HepG2 (cell line): ENCODE measurements around the gene SMAD7. TPM values are rescaled to one million over a fixed set of nuclear protein-coding genes. Genes with fewer than 3 reads are reported as not detected.

Source experiments
- ATAC-seq: fragments of 200-7000 bp; cut with Tn5 transposase; 3 replicates; pipeline ENCODE4 v1.9.1; 2020; ENCODE audit warnings: mild to moderate bottlenecking, moderate library complexity
- BruUV-seq: library from RNA; stranded (reverse); fragments of 400-500 nt; replicated peaks from 2 replicates; lab custom pipeline; 2021; lab: Mats Ljungman, UMichigan
- CTCF ChIA-PET: fragments of 300-600 bp; formaldehyde crosslinking; extraction: SDS; loops from one replicate; lab custom pipeline; 2021; ENCODE audit warnings: low total read pairs, inconsistent platforms, low intra/inter-chr PET ratio; lab: Yijun Ruan, JAX
- POLR2A ChIA-PET: fragments of 350-600 bp; sonication (Branson Sonifier 250); formaldehyde crosslinking; loops from one replicate; lab custom pipeline; 2020; ENCODE audit warnings: antibody characterized with exemption, inconsistent platforms; lab: Yijun Ruan, JAX
- DNase-seq: peaks from one replicate; pipeline ENCODE4 v3.0.0-alpha.2; 2015; ENCODE audit warnings: low spot score
- FAIRE-seq: peaks from 3 replicates; lab custom pipeline; 2011; peaks lifted over from hg19 to GRCh38; lab: Jason Lieb, UNC
- H2AFZ ChIP-seq: one replicate; pipeline ENCODE4 v1.6.1; 2011; ENCODE audit warnings: low read length, inconsistent platforms
- H3K27ac ChIP-seq: fragments of 300-600 bp; 3 replicates; pipeline ENCODE4 v1.8.0; 2011; ENCODE audit warnings: mixed run types, mild to moderate bottlenecking, mixed read lengths, low read length, inconsistent platforms; ENCODE audit not compliant: insufficient read depth; ENCODE audit errors: extremely low read length
- H3K27me3 ChIP-seq, 2 experiments: fragments of 200-600 bp in 1 of 2; 2 replicates in 1 of 2; 3 replicates in 1 of 2; pipeline versions ENCODE4 v1.6.0 to v1.8.0; 2011; ENCODE audit warnings: low read length in 2 of 2, mild to moderate bottlenecking in 2 of 2, moderate library complexity in 2 of 2, inconsistent platforms in 1 of 2; ENCODE audit not compliant: insufficient read depth in 2 of 2, control insufficient read depth in 1 of 2
- H3K36me3 ChIP-seq, 2 experiments: fragments of 200-600 bp in 1 of 2; replicated peaks in 1 of 2; 2 replicates in 1 of 2; 3 replicates in 1 of 2; pipeline versions ENCODE4 v1.5.1 to v1.8.0; 2011; ENCODE audit warnings: low read length in 2 of 2, inconsistent platforms in 1 of 2; ENCODE audit not compliant: insufficient read depth in 2 of 2, control insufficient read depth in 1 of 2
- H3K4me1 ChIP-seq: 2 replicates; pipeline ENCODE4 v1.5.1; 2012; ENCODE audit warnings: low read length, inconsistent platforms; ENCODE audit not compliant: insufficient read depth
- H3K4me2 ChIP-seq: 2 replicates; pipeline ENCODE4 v1.6.0; 2011; ENCODE audit warnings: low read depth, low read length, inconsistent platforms
- H3K4me3 ChIP-seq, 3 experiments: fragments of 200-600 bp in 1 of 3; sonication (generic), shearing (Covaris generic) in 1 of 3; replicated peaks in 1 of 3; 2 replicates each; pipeline ENCODE4 v1.5.1; 2011 to 2016; ENCODE audit warnings: low read length in 3 of 3, inconsistent platforms in 2 of 3, low read depth in 2 of 3, mild to moderate bottlenecking in 2 of 3, control low read depth in 1 of 3, mixed read lengths in 1 of 3; ENCODE audit not compliant: insufficient read depth in 1 of 3
- H3K79me2 ChIP-seq: one replicate; pipeline ENCODE4 v1.6.1; 2011; ENCODE audit warnings: low read length, inconsistent platforms; ENCODE audit not compliant: insufficient read depth
- H3K9ac ChIP-seq: 2 replicates; pipeline ENCODE4 v1.6.0; 2011; ENCODE audit warnings: mild to moderate bottlenecking, low read depth, low read length, inconsistent platforms; ENCODE audit not compliant: insufficient read depth
- H3K9me3 ChIP-seq: 2 replicates; pipeline ENCODE4 v1.5.1; 2012; ENCODE audit warnings: mild to moderate bottlenecking, low read length
- H4K20me1 ChIP-seq: 2 replicates; pipeline ENCODE4 v1.6.0; 2011; ENCODE audit warnings: inconsistent platforms, mild to moderate bottlenecking, low read length, moderate library complexity; ENCODE audit not compliant: insufficient read depth
- ATF1 ChIP-seq: IDR thresholded peaks from 2 replicates; pipeline ENCODE4 v1.6.1; 2016; ENCODE audit warnings: mild to moderate bottlenecking, control low read depth
- DMAP1 ChIP-seq: IDR thresholded peaks from 2 replicates; pipeline ENCODE4 v1.6.1; 2016
- SMYD3 ChIP-seq: sonication (generic); formaldehyde crosslinking; IDR thresholded peaks from 2 replicates; pipeline ENCODE4 v1.8.1; 2023; ENCODE audit warnings: mild to moderate bottlenecking, missing genetic modification reagents
- SRSF9 ChIP-seq: fragments of 200-400 bp; formaldehyde crosslinking; IDR thresholded peaks from 2 replicates; pipeline ENCODE4 v1.6.1; 2018; ENCODE audit warnings: borderline replicate concordance, mild to moderate bottlenecking, low read depth, low read length; ENCODE audit not compliant: insufficient read depth, poor library complexity, severe bottlenecking
- TMF1 ChIP-seq: sonication (generic); formaldehyde crosslinking; IDR thresholded peaks from 2 replicates; pipeline ENCODE4 v1.8.1; 2022; ENCODE audit warnings: low read depth, missing genetic modification reagents
- WGBS: methylation state at CpG from one replicate; pipeline ENCODE4 v1.1.6; 2017; ENCODE audit warnings: low lambda C conversion rate; 5-methylcytosine and 5-hydroxymethylcytosine counted together
- in situ Hi-C: cut with HindIII; loops from 2 replicates; pipeline ENCODE4 v1.10.0; 2017; ENCODE audit warnings: low pct_unique_long_range_greater_than_20kb; ENCODE audit not compliant: extremely low pct_ligation_motif_present
- intact Hi-C: fragments of 100-400 bp; cut with micrococcal nuclease; formaldehyde crosslinking; loops from one replicate; pipeline ENCODE4 v1.10.0; 2022; ENCODE audit not compliant: unreplicated experiment
- polyA plus RNA-seq, 8 experiments: library from polyadenylated mRNA; depleted of rRNA in 3 of 8; stranded (reverse) in 7 of 8; unstranded in 1 of 8; fragments of >200 nt; fragmentation: Illumina TruSeq in 4 of 8; extraction: Trizol in 4 of 8; gene quantifications; 2 replicates each; pipeline versions ENCODE4 v1.2.1 to v1.2.3, GENCODE V29; 2011 to 2016; ENCODE audit warnings: low read depth in 4 of 8, missing spikeins in 1 of 8, mixed read lengths in 1 of 8; ENCODE audit not compliant: insufficient read depth in 1 of 8
- total RNA-seq, 5 experiments: library from RNA; depleted of rRNA; stranded (reverse); fragments of >200 nt; fragmentation: Illumina TruSeq; extraction: Trizol; gene quantifications; 2 replicates each; pipeline ENCODE4 v1.2.3, GENCODE V29; 2016; ENCODE audit warnings: low read depth in 1 of 5

Gene SMAD7
- total and polyA plus RNA-seq, 2 of the 13 experiments (the other 11 are each of a cell fraction or from before 2014, with no cell fraction given) = 17.4 to 24.7 TPM

- 39% methylated on average over 19 of the region's 19 CpGs for WGBS
- peaks cover 34% of the 10 kb centered on the region for H3K4me1 ChIP-seq
- H3K79me2 ChIP-seq = peaks cover 27% of the 10 kb centered on the region
- ATAC-seq = no peak
- peak overlapping the region; percentile 70 for H3K9ac ChIP-seq
- TF ChIP-seq SMYD3 (CRISPR knock-in tag) (0 out of 2 replicates have a peak, but pooled peaks have one; percentile 23), SRSF9 (no peak), DMAP1 (CRISPR knock-in tag) (no peak), TMF1 (0 out of 2 replicates have a peak, but pooled peaks have one; percentile 43), ATF1 (CRISPR knock-in tag) (no peak)
- no peak for DNase-seq
- FAIRE-seq = peak; percentile 36
- ChIA-PET POLR2A (interaction anchor here (1.1 to 2.5 kb wide), 7 partner anchors 20 to 68 kb away, joined by 3 to 25 read pairs (median 11); no protein-coding TSS in a partner anchor), CTCF (interaction anchor here (0.7 kb wide), 1 partner anchor 57 kb away, joined by 3 read pairs; no protein-coding TSS in a partner anchor)
- no peak overlapping the region for H2AFZ ChIP-seq
- H4K20me1 ChIP-seq = peaks cover 3% of the 10 kb centered on the region; the same call in 1 of the 2 replicates
- intact Hi-C loops = loop anchor here (5.0 kb wide), 1 partner anchor 89 kb away; no protein-coding TSS in a partner anchor
- peak overlapping the region; percentile 87 for H3K27ac ChIP-seq
- no TSS peak for BruUV-seq
- H3K36me3 ChIP-seq = no peaks in the 10 kb centered on the region
- H3K9me3 ChIP-seq = no peaks in the 10 kb centered on the region
- no peaks in the 10 kb centered on the region; a peak in 2 of 5 replicates for H3K27me3 ChIP-seq
- in situ Hi-C loops = no loop called here
- peak overlapping the region; percentile 67 to 78 (median 75) for H3K4me3 ChIP-seq
- H3K4me2 ChIP-seq = peak overlapping the region; percentile 90
These were observed 2.4 kb upstream of the SMAD7 start for GRCh38 chr18:48953104-48953706.
